Testis (tissue), 3 donors: ENCODE measurements around the gene KRT3. TPM values are rescaled to one million over a fixed set of nuclear protein-coding genes. Genes with fewer than 3 reads are reported as not detected.

Experiments used
- DNase-seq: peaks from one replicate; pipeline ENCODE4 v3.0.0-alpha.2; 2019
- H3K27ac ChIP-seq, 2 donors: fragments of 200-600 bp; sonication (generic); one replicate each; pipeline ENCODE4 v1.5.1; 2019
- H3K27me3 ChIP-seq: fragments of 200-600 bp; sonication (generic); one replicate; pipeline ENCODE4 v1.5.1; 2019
- H3K36me3 ChIP-seq: fragments of 200-600 bp; sonication (generic); one replicate; pipeline ENCODE4 v1.5.1; 2017; ENCODE audit warnings: low read depth; ENCODE audit errors: missing control alignments
- H3K4me1 ChIP-seq: fragments of 200-600 bp; sonication (generic); one replicate; pipeline ENCODE4 v1.5.1; 2019
- H3K4me3 ChIP-seq, 2 donors: fragments of 200-600 bp; sonication (generic); one replicate each; pipeline ENCODE4 v1.5.1; 2017 to 2019
- H3K9me3 ChIP-seq: fragments of 200-600 bp; sonication (generic); one replicate; pipeline ENCODE4 v1.5.1; 2017
- POLR2A ChIP-seq: fragments of 450-650 bp; IDR thresholded peaks from one replicate; pipeline ENCODE4 v1.6.1; 2017; ENCODE audit warnings: antibody characterized with exemption, mild to moderate bottlenecking, moderate library complexity
- WGBS, 2 donors: methylation state at CpG; one replicate each; pipeline ENCODE4 v1.1.5; 2018; 5-methylcytosine and 5-hydroxymethylcytosine counted together
- intact Hi-C: fragments of 100-400 bp; cut with DNase I; formaldehyde crosslinking; loops from one replicate; pipeline ENCODE4 v1.15.1; 2023; ENCODE audit warnings: low total_unique reads
- polyA plus RNA-seq: library from polyadenylated mRNA; stranded (reverse); fragments of 350-450 nt; fragmentation: Illumina TruSeq; extraction: RNeasy Lipid Tissue Mini Kit (QIAGEN cat#74804); gene quantifications from one replicate; pipeline ENCODE4 v1.2.3, GENCODE V29; 2014; ENCODE audit warnings: low read depth, low replicate concordance; ENCODE audit not compliant: insufficient read depth
- total RNA-seq, 2 donors: library from RNA; depleted of rRNA; stranded (reverse); fragments of >200 nt; gene quantifications; one replicate each; pipeline ENCODE4 v1.2.3, GENCODE V29; 2016
- TF ChIP-seq, protein P1 (sequence below), 3 experiments: fragments of 450-650 bp in 2 of 3; fragments of 200-600 bp in 1 of 3; sonication (generic) in 1 of 3; IDR thresholded peaks; one replicate each; pipeline ENCODE4 v1.5.1; 2016 to 2019; ENCODE audit warnings: antibody characterized with exemption in 3 of 3, mild to moderate bottlenecking in 2 of 3, moderate library complexity in 1 of 3

Gene KRT3
- total and polyA plus RNA-seq, 3 donors from 2014 or later = not detected

- no peak for DNase-seq
- intact Hi-C loops = no loop called here
- WGBS, 2 donors = 79 to 82% methylated on average over 6 of the region's 6 CpGs
These were observed 31.7 kb upstream of the KRT3 start for GRCh38 chr12:52827499-52828090.

DNA sequence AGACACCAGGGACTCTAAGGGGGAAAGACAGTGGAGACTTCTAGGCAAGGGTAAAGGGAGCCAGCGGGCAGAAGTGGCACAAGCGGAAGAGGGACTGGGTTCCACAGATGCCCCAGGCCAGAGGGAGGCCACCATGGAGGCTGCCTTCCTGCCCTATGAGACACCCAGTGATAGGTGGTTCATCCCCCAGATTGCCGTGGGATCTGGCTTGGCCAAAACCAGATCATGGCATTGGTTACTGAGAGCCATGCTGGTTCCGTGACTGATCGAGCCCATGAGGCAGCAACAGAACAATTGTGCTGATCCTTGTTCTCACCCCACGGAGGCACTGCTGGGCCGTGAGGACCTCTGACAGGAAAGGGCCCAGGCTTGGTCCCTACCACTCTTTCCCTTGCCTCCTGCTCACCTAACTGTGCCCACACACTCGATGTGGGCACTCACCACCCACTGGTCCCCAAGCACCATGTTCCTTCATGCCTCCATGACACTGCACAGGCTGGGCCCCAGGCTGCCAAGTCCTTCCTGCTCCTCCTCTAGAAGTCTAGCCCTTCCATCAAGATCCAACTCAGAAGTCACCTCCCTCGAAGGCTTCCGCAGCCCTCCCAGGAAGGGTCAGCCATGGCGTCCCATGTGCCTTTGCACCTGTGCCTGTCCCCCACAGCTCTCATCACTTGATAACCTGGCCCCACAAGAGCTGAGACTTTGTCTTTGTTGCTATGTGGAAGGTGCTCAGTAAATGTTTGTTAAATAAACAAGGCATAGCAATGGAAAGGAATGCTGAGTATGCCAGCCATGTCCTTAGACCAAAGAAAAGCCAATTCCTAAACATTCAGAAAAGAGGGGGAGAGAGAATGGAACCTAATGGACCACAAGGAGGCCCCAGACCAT, 30.9 kb upstream of the KRT3 start:
- H3K36me3 ChIP-seq = no peaks in the 10 kb centered on the region
- 94 to 95% methylated on average over 11 of the region's 11 CpGs for WGBS, 2 donors
- H3K27me3 ChIP-seq = no peaks in the 10 kb centered on the region
- intact Hi-C loops = no loop called here
- no peaks in the 10 kb centered on the region for H3K9me3 ChIP-seq
- H3K27ac ChIP-seq = no peak overlapping the region
- TF ChIP-seq, protein P1, sequence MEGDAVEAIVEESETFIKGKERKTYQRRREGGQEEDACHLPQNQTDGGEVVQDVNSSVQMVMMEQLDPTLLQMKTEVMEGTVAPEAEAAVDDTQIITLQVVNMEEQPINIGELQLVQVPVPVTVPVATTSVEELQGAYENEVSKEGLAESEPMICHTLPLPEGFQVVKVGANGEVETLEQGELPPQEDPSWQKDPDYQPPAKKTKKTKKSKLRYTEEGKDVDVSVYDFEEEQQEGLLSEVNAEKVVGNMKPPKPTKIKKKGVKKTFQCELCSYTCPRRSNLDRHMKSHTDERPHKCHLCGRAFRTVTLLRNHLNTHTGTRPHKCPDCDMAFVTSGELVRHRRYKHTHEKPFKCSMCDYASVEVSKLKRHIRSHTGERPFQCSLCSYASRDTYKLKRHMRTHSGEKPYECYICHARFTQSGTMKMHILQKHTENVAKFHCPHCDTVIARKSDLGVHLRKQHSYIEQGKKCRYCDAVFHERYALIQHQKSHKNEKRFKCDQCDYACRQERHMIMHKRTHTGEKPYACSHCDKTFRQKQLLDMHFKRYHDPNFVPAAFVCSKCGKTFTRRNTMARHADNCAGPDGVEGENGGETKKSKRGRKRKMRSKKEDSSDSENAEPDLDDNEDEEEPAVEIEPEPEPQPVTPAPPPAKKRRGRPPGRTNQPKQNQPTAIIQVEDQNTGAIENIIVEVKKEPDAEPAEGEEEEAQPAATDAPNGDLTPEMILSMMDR (IDR thresholded peaks at IDR 0.05) = no peak
- no peak for TF ChIP-seq POLR2A
- H3K4me3 ChIP-seq = no peak overlapping the region
- H3K4me1 ChIP-seq = no peaks in the 10 kb centered on the region
- no peak for DNase-seq

More at GRCh38 chr12:52827499-52828090, 31.7 kb upstream of the KRT3 start:
- no peaks in the 10 kb centered on the region for H3K27me3 ChIP-seq
- H3K4me3 ChIP-seq = no peak overlapping the region
- no peaks in the 10 kb centered on the region for H3K4me1 ChIP-seq
- no peaks in the 10 kb centered on the region for H3K9me3 ChIP-seq
- H3K36me3 ChIP-seq = no peaks in the 10 kb centered on the region
- TF ChIP-seq, protein P1 (IDR thresholded peaks at IDR 0.05) = no peak
- TF ChIP-seq POLR2A = no peak
- no peak overlapping the region for H3K27ac ChIP-seq

GRCh38 chr12:52825961-52826360, 30.0 kb upstream of the KRT3 start:
- intact Hi-C loops = no loop called here
- no peaks in the 10 kb centered on the region for H3K36me3 ChIP-seq
- no peak for DNase-seq
- no peak overlapping the region for H3K27ac ChIP-seq
- H3K27me3 ChIP-seq = no peaks in the 10 kb centered on the region
- WGBS, 2 donors = 85 to 86% methylated on average over 4 of the region's 4 CpGs
- no peak overlapping the region for H3K4me3 ChIP-seq
- no peaks in the 10 kb centered on the region for H3K4me1 ChIP-seq
- TF ChIP-seq POLR2A = no peak
- TF ChIP-seq, protein P1 (IDR thresholded peaks at IDR 0.05) = no peak
- H3K9me3 ChIP-seq = no peaks in the 10 kb centered on the region

DNA sequence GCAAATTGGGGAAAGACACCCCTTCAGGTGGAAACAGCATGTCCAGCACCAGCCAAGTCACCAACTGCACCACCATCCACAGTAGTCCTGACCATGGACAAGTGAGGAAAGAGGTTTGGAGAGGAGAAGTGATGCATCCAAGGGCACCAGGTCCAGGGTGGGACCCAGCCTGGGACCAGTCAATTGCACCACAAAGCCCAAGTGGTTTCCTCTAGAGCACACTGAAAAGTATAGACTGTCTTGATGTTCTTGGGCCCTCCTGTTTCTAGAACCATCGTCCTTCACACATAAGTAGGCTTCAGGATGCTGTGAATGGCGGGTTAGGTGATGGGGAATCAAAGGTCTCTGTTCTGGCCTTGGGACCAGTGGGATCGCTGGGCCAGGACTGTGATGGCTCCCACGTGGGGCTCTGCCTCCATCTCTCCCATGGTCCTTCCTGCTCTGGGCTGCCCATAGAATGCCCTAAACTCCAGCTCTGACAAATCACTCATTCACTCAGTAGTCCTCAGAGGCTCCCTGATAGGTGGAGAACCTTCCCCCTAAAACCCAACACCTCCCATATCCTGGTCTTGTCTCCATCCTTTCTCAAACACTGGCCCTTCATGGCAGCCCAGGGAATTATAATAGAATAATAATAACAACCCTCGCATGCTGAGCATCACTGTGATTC, 29.0 kb upstream of the KRT3 start:
- Histone ChIP-seq H3K4me3 (no peak overlapping the region), H3K36me3 (no peaks in the 10 kb centered on the region), H3K27me3 (no peaks in the 10 kb centered on the region), H3K27ac (no peak overlapping the region), H3K4me1 (no peaks in the 10 kb centered on the region), H3K9me3 (no peaks in the 10 kb centered on the region)
- DNase-seq = no peak
- intact Hi-C loops = no loop called here
- WGBS, 2 donors = 96 to 97% methylated on average over 5 of the region's 5 CpGs
- TF ChIP-seq, protein P1 (IDR thresholded peaks at IDR 0.05) = no peak
- no peak for TF ChIP-seq POLR2A
